Urothelium cell line (cell line): ENCODE results near the gene NUBP1.

Source experiments
- DNase-seq: peaks from one replicate; pipeline ENCODE4 v3.0.0; 2011; ENCODE audit warnings: low spot score, mixed read lengths
- FAIRE-seq: peaks from 2 replicates; lab custom pipeline; 2011; peaks lifted over from hg19 to GRCh38; lab: Jason Lieb, UNC

Gene NUBP1

GRCh38 chr16:10791048-10791447 lies 47.4 kb downstream of the NUBP1 start:
- DNase-seq (no peak), FAIRE-seq (no peak)

GRCh38 chr16:10799736-10800135 lies 56.1 kb downstream of the NUBP1 start:
- FAIRE-seq (no peak), DNase-seq (no peak)

GRCh38 chr16:10805334-10805733 lies 61.7 kb downstream of the NUBP1 start:
- FAIRE-seq, result no peak
- no peak for DNase-seq

- FAIRE-seq, result no peak
- DNase-seq, result no peak
Measured at GRCh38 chr16:10806698-10807097, 63.1 kb downstream of the NUBP1 start.

- DNase-seq (no peak), FAIRE-seq (no peak)
Measured at GRCh38 chr16:10808218-10808617, 64.6 kb downstream of the NUBP1 start.

GRCh38 chr16:10808850-10809249 lies 65.2 kb downstream of the NUBP1 start:
- DNase-seq, result no peak
- no peak for FAIRE-seq

GRCh38 chr16:10809706-10810105 lies 66.1 kb downstream of the NUBP1 start:
- DNase-seq (no peak), FAIRE-seq (no peak)

GRCh38 chr16:10812312-10813098 lies 68.9 kb downstream of the NUBP1 start:
- DNase-seq (no peak), FAIRE-seq (no peak)

GRCh38 chr16:10813099-10813455 lies 69.4 kb downstream of the NUBP1 start:
- no peak for FAIRE-seq
- DNase-seq, result no peak

- FAIRE-seq (no peak), DNase-seq (no peak)
Measured at GRCh38 chr16:10817514-10817913, 73.9 kb downstream of the NUBP1 start.

- DNase-seq (no peak), FAIRE-seq (no peak)
Measured at GRCh38 chr16:10817963-10818941, 74.6 kb downstream of the NUBP1 start, which contains the start of gene TVP23A. Gene TVP23A (minus strand): TSS chr16:10818794. CDS start chr16:10818493, 301 bp downstream.
